KMS-11 (cell line): ENCODE results near the gene FRAS1.
"Not testable (repeated sequence)": the region's sequence is repeated elsewhere in the genome, so short reads cannot be mapped to it uniquely, and the experiment has no call there.

ENCODE experiments used
- H2AFZ ChIP-seq: fragments of 200-600 bp; sonication (generic); 2 replicates; pipeline ENCODE4 v1.6.1; 2016; ENCODE audit warnings: antibody characterized with exemption, mixed run types, low read depth
- H3K27ac ChIP-seq: fragments of 200-600 bp; sonication (generic); 2 replicates; pipeline ENCODE4 v1.6.1; 2016; ENCODE audit warnings: mild to moderate bottlenecking, mixed run types
- H3K27me3 ChIP-seq: fragments of 200-600 bp; sonication (generic); 2 replicates; pipeline ENCODE4 v1.6.1; 2017; ENCODE audit warnings: mild to moderate bottlenecking, low read depth, mixed run types, moderate library complexity; ENCODE audit not compliant: insufficient read depth
- H3K36me3 ChIP-seq: fragments of 200-600 bp; sonication (generic); 2 replicates; pipeline ENCODE4 v1.6.1; 2017; ENCODE audit warnings: mild to moderate bottlenecking, mixed run types; ENCODE audit not compliant: insufficient read depth
- H3K4me1 ChIP-seq: fragments of 200-600 bp; sonication (generic); 2 replicates; pipeline ENCODE4 v1.6.1; 2016; ENCODE audit warnings: mild to moderate bottlenecking, low read depth, mixed run types; ENCODE audit not compliant: poor library complexity, severe bottlenecking
- H3K4me2 ChIP-seq: fragments of 200-600 bp; sonication (generic); 2 replicates; pipeline ENCODE4 v1.7.0; 2016; ENCODE audit warnings: mild to moderate bottlenecking, mixed run types
- H3K4me3 ChIP-seq: fragments of 200-600 bp; sonication (generic); IDR thresholded peaks from 2 replicates; pipeline ENCODE4 v1.6.1; 2017; ENCODE audit warnings: low read depth, low read length, mixed read lengths; ENCODE audit not compliant: insufficient read depth
- H3K79me2 ChIP-seq: fragments of 200-600 bp; sonication (generic); 2 replicates; pipeline ENCODE4 v1.6.1; 2016; ENCODE audit warnings: low read depth, mixed run types; ENCODE audit not compliant: insufficient read depth
- H3K9ac ChIP-seq: fragments of 200-600 bp; sonication (generic); 2 replicates; pipeline ENCODE4 v1.6.1; 2016; ENCODE audit warnings: mild to moderate bottlenecking, mixed run types
- H4K20me1 ChIP-seq: fragments of 200-600 bp; sonication (generic); 2 replicates; pipeline ENCODE4 v1.6.1; 2016; ENCODE audit warnings: mild to moderate bottlenecking, mixed run types; ENCODE audit not compliant: insufficient read depth
- TF ChIP-seq, protein P1 (sequence below): fragments of 200-600 bp; sonication (generic); conservative IDR thresholded peaks from 2 replicates; pipeline ENCODE4 v1.6.1; 2017; ENCODE audit warnings: low read depth, mild to moderate bottlenecking, antibody characterized with exemption, low read length, moderate library complexity, mixed read lengths

FRAS1 gene

DNA sequence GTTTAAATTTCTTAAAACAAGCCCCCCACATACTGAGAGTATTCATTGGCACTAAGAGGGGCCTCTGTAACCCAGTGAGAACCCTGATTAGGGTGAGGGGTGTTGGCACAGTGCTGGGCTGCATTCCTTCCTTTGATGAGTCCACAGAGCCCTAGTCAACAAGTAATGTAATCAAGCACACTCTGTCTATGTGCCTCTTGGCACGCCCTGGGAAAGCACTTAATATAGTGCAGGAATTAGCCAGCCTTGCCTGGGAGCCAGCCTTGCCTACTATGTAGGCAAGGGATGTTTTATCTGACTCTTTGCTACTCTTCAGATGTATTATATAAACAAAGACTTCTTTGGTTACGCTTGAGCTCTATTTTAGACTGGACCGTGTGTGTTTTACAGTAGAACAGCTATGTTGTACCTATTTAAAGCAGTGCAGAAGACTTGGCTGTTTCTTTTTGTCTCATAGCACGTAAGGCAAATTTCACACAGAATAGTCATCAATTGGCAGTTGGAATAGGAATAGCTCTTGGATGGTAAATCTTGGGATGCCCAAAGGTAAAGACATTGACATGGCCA is 64.3 kb downstream of the FRAS1 start:
- no peaks in the 10 kb centered on the region for H3K4me1 ChIP-seq
- H3K79me2 ChIP-seq = no peaks in the 10 kb centered on the region
- TF ChIP-seq, protein P1, sequence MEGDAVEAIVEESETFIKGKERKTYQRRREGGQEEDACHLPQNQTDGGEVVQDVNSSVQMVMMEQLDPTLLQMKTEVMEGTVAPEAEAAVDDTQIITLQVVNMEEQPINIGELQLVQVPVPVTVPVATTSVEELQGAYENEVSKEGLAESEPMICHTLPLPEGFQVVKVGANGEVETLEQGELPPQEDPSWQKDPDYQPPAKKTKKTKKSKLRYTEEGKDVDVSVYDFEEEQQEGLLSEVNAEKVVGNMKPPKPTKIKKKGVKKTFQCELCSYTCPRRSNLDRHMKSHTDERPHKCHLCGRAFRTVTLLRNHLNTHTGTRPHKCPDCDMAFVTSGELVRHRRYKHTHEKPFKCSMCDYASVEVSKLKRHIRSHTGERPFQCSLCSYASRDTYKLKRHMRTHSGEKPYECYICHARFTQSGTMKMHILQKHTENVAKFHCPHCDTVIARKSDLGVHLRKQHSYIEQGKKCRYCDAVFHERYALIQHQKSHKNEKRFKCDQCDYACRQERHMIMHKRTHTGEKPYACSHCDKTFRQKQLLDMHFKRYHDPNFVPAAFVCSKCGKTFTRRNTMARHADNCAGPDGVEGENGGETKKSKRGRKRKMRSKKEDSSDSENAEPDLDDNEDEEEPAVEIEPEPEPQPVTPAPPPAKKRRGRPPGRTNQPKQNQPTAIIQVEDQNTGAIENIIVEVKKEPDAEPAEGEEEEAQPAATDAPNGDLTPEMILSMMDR = no peak
- H3K27ac ChIP-seq = no peak overlapping the region
- no peak overlapping the region for H2AFZ ChIP-seq
- H3K9ac ChIP-seq = no peak overlapping the region
- no peaks in the 10 kb centered on the region for H4K20me1 ChIP-seq
- no peaks in the 10 kb centered on the region for H3K27me3 ChIP-seq
- no peaks in the 10 kb centered on the region for H3K36me3 ChIP-seq
- no peak overlapping the region for H3K4me2 ChIP-seq
- no peak overlapping the region for H3K4me3 ChIP-seq

DNA sequence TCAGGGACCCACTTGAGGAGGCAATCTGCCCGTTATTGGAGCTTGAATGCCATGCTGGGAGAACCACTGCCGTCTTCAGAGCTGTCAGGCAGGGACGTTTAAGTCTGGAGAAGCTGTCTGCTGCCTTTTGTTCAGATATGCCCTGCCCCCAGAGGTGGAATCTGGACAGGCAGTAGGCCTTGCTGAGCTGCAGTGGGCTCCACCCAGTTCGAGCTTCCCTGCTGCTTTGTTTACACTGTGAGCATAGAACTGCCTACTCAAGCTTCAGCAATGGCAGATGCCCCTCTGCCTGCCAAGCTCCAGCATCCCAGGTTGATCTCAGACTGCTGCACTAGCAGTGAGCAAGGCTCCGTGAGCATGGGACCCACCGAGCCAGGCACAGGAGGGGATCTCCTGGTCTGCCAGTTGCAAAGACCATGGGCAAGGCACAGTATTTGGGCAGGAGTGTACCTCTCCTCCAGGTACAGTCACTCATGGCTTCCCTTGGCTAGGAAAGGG is 68.8 kb downstream of the FRAS1 start:
- not testable (repeated sequence) for H3K4me2 ChIP-seq, H3K27ac ChIP-seq, H3K4me1 ChIP-seq, H4K20me1 ChIP-seq, H2AFZ ChIP-seq, H3K4me3 ChIP-seq, H3K36me3 ChIP-seq, H3K27me3 ChIP-seq, H3K79me2 ChIP-seq, H3K9ac ChIP-seq

DNA sequence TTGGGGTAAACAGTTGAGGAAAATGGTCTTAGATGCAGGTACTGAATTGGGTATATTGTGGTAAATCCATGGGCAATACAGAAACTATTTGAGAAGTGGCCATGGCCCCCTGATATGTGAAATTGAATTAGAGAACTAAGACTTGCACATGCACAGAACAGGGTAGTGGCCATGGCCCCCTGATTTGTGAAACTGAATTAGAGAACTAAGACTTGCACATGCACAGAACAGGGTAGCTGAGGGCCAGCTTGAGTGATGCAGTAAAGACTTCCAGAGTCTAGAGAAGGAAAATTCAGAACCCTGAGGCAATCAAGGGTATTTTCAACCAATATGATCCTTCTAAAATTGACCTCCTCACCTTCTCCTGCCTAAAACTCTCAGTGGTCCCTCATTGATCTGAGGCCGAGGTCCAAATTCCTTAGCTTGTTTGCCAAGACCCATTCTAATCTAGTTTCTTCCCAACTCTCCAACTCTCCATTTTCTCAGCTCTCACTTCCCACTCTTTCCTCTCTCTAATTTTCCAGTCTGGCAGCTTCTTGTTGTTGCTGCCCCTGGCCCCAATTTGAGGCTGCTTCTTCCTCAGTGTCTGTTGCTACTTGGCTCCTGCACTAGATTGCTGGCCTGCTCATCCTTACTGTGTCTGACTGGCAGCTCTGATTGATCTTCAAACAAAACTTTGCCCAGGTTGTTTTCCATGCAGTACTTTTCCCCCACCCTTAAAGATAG is 72.4 kb downstream of the FRAS1 start:
- H3K4me2 ChIP-seq = no peak overlapping the region

DNA sequence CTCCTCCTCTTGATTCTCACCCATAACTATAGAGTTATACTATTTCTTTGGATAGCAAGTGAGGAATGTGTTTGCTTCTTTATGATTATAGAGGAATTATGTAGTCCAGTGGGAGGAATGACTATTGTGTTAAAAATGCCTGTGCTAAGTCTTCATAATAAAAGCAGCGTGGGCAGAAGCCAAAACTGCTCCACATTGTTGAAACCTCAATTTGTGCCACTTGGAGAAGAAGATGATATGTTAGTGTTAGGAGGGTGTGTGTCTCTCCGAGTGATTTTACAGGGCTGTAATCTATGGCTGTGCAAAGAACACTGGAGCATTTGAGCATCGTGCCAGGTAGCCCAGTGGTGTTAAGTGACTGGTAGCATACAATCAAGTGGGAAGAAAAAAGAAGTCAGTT is 74.3 kb downstream of the FRAS1 start:
- H3K79me2 ChIP-seq = no peaks in the 10 kb centered on the region
- no peak overlapping the region for H3K4me2 ChIP-seq
- H3K4me3 ChIP-seq = no peak overlapping the region
- no peak overlapping the region for H2AFZ ChIP-seq
- H3K27ac ChIP-seq = no peak overlapping the region
- TF ChIP-seq, protein P1 = no peak
- H3K4me1 ChIP-seq = no peaks in the 10 kb centered on the region
- no peak overlapping the region for H3K9ac ChIP-seq
- no peaks in the 10 kb centered on the region for H4K20me1 ChIP-seq
- no peaks in the 10 kb centered on the region for H3K36me3 ChIP-seq
- H3K27me3 ChIP-seq = no peaks in the 10 kb centered on the region

More for the DNA sequence above, 72.4 kb downstream of the FRAS1 start:
- H4K20me1 ChIP-seq = no peaks in the 10 kb centered on the region
- H3K9ac ChIP-seq = no peak overlapping the region
- H2AFZ ChIP-seq = no peak overlapping the region
- no peaks in the 10 kb centered on the region for H3K27me3 ChIP-seq
- no peaks in the 10 kb centered on the region for H3K36me3 ChIP-seq
- no peak overlapping the region for H3K27ac ChIP-seq
- TF ChIP-seq, protein P1 = no peak
- no peak overlapping the region for H3K4me3 ChIP-seq
- H3K4me1 ChIP-seq = no peaks in the 10 kb centered on the region
- no peaks in the 10 kb centered on the region for H3K79me2 ChIP-seq
